Ishikawa (cell line): ENCODE results near the gene PAPSS2.

Experiments used
- CEBPB ChIP-seq: IDR thresholded peaks from 2 replicates; pipeline ENCODE4 v1.6.1; 2012
- CREB1 ChIP-seq: IDR thresholded peaks from 2 replicates; pipeline ENCODE4 v1.6.1; 2012; ENCODE audit warnings: low read depth
- EGR1 ChIP-seq: IDR thresholded peaks from 2 replicates; pipeline ENCODE4 v1.6.1; 2012
- EP300 ChIP-seq: IDR thresholded peaks from 2 replicates; pipeline ENCODE4 v1.6.1; 2012; ENCODE audit warnings: borderline replicate concordance
- FOXM1 ChIP-seq: IDR thresholded peaks from 2 replicates; pipeline ENCODE4 v1.6.1; 2012; ENCODE audit warnings: low read depth, borderline replicate concordance
- NFIC ChIP-seq: IDR thresholded peaks from 2 replicates; pipeline ENCODE4 v1.6.1; 2012
- RAD21 ChIP-seq: IDR thresholded peaks from 2 replicates; pipeline ENCODE4 v1.6.1; 2012; ENCODE audit warnings: low read depth
- TAF1 ChIP-seq: IDR thresholded peaks from 2 replicates; pipeline ENCODE4 v1.6.1; 2012; ENCODE audit warnings: low read depth, mild to moderate bottlenecking
- TCF12 ChIP-seq: IDR thresholded peaks from 2 replicates; pipeline ENCODE4 v1.6.1; 2012; ENCODE audit warnings: low read depth
- TEAD4 ChIP-seq: IDR thresholded peaks from 2 replicates; pipeline ENCODE4 v1.6.1; 2012
- YY1 ChIP-seq: IDR thresholded peaks from 2 replicates; pipeline ENCODE4 v1.6.1; 2012; ENCODE audit warnings: low read depth
- ZBTB7A ChIP-seq: IDR thresholded peaks from 2 replicates; pipeline ENCODE4 v1.6.1; 2012; ENCODE audit warnings: low read depth
- TF ChIP-seq, protein P1 (sequence below): IDR thresholded peaks from 2 replicates; pipeline ENCODE4 v1.6.1; 2012
- TF ChIP-seq, protein P2 (sequence below): IDR thresholded peaks from 2 replicates; pipeline ENCODE4 v1.6.1; 2012; ENCODE audit warnings: low read depth, mild to moderate bottlenecking
- TF ChIP-seq, protein P3 (sequence below): IDR thresholded peaks from 2 replicates; pipeline ENCODE4 v1.6.1; 2012

Gene PAPSS2

DNA sequence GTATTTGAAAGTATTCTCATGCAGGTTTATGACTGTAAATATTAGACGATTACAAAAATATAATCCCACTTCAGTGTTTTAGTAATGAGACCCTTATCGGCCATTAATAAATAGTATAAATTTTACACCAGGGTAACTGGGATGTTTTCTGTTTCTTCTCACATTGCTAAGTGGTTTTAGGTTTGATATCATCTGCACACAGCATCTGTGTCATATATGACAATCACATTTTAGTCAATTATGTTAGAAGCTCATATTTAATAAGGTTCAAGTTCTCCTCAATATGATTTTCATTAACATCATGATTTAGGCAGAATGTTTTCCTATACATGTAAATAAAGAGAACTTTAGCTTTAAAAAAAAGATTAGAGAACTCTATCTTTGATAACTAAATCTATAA lies 91.6 kb downstream of the PAPSS2 start:
- TF ChIP-seq CREB1 (no peak), NFIC (no peak), TCF12 (no peak), ZBTB7A (no peak)
- TF ChIP-seq, protein P1, sequence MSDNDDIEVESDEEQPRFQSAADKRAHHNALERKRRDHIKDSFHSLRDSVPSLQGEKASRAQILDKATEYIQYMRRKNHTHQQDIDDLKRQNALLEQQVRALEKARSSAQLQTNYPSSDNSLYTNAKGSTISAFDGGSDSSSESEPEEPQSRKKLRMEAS, result no peak

DNA sequence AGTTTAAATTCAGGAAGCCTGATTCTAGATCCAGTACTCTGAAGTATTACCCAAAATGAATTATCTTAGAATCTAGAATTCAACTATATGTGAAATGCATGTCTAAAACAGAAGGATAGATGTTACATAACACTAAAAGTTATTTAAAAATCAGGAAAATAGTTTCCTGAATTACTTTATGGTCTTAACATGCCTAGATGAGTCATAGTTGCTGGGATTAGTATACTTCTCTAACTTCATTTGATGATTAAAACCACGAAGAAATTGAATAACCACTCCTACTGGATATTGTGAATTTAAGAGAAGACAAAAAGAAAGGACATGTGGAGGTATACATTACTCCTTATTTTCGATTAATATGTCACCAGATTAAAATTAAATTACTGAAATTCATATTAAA lies 92.9 kb downstream of the PAPSS2 start:
- TF ChIP-seq, protein P2, sequence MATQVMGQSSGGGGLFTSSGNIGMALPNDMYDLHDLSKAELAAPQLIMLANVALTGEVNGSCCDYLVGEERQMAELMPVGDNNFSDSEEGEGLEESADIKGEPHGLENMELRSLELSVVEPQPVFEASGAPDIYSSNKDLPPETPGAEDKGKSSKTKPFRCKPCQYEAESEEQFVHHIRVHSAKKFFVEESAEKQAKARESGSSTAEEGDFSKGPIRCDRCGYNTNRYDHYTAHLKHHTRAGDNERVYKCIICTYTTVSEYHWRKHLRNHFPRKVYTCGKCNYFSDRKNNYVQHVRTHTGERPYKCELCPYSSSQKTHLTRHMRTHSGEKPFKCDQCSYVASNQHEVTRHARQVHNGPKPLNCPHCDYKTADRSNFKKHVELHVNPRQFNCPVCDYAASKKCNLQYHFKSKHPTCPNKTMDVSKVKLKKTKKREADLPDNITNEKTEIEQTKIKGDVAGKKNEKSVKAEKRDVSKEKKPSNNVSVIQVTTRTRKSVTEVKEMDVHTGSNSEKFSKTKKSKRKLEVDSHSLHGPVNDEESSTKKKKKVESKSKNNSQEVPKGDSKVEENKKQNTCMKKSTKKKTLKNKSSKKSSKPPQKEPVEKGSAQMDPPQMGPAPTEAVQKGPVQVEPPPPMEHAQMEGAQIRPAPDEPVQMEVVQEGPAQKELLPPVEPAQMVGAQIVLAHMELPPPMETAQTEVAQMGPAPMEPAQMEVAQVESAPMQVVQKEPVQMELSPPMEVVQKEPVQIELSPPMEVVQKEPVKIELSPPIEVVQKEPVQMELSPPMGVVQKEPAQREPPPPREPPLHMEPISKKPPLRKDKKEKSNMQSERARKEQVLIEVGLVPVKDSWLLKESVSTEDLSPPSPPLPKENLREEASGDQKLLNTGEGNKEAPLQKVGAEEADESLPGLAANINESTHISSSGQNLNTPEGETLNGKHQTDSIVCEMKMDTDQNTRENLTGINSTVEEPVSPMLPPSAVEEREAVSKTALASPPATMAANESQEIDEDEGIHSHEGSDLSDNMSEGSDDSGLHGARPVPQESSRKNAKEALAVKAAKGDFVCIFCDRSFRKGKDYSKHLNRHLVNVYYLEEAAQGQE, result no peak
- TF ChIP-seq EP300, result no peak
- TF ChIP-seq CREB1, result no peak
- TF ChIP-seq, protein P3, sequence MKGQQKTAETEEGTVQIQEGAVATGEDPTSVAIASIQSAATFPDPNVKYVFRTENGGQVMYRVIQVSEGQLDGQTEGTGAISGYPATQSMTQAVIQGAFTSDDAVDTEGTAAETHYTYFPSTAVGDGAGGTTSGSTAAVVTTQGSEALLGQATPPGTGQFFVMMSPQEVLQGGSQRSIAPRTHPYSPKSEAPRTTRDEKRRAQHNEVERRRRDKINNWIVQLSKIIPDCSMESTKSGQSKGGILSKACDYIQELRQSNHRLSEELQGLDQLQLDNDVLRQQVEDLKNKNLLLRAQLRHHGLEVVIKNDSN, result no peak
- TF ChIP-seq EGR1, result no peak
- TF ChIP-seq YY1, result no peak
- TF ChIP-seq FOXM1, result no peak
- TF ChIP-seq TCF12, result no peak
- no peak for TF ChIP-seq CEBPB
- no peak for TF ChIP-seq TEAD4
- TF ChIP-seq RAD21, result no peak
- no peak for TF ChIP-seq TAF1
- TF ChIP-seq, protein P1, result no peak
- no peak for TF ChIP-seq ZBTB7A
- TF ChIP-seq NFIC, result no peak

DNA sequence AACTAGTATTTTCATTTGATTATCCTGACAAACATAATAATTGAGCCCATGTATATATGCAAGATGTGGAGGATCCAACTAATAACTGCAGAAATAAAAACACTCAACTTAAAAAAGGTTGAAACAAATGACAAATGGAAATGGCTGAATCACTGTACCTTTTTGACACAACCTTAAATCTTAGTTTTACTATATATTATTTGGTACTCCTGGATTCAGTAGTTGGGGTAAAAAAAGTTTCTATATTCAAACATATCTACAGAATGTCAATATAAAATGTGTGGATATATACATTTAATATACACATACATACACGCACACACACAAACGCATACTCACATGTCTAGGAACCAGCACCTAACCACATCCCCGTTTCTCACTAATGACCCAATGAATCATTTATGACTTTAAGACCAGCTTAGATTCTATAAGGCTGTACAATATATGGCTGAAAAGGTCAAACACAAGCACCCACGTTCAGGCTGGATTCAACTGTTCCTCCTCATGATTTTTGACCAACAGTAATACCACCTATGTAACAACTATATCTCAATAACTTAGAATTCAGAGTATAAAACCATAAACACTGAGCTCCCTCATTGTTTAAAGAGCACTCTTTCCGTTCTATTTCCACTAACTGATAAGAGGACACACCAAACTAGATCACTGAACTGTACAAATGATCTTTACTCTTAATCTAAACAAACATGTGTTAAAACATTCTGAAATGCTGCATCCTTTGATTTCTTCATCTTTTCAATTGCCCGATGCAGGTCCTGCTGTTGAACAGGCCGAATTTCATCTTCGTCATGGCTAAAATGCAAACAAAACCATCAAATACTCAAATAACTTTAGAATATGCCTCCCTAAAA lies 94.6 kb downstream of the PAPSS2 start:
- TF ChIP-seq, protein P3, result no peak
- TF ChIP-seq CREB1 (no peak), FOXM1 (no peak), EGR1 (no peak), ZBTB7A (no peak), NFIC (no peak), EP300 (no peak), TCF12 (no peak), RAD21 (no peak)
- TF ChIP-seq, protein P1, result no peak

DNA sequence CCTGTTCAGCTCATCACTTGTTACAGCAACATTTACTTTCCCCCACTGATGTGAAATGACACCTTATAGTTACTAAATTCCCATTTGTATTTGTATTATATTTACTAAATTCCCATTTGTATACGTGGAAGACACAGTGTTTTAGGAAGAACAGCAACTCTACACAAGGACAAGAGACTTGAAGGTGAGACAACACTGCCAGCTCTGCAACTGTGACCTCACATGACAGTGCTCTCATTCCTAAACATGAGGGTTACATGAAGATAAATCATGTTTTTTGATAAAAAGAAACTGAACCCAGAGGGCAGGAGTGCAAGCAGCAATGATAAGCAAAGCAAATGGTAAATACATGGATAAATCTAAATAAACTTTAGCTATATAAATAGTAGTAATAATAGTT lies 98.0 kb downstream of the PAPSS2 start:
- TF ChIP-seq EGR1 (no peak), RAD21 (no peak), TAF1 (no peak), CEBPB (no peak), NFIC (no peak), CREB1 (no peak), EP300 (no peak), ZBTB7A (no peak), TEAD4 (no peak), YY1 (no peak), FOXM1 (no peak), TCF12 (no peak)
- TF ChIP-seq, protein P2, result no peak
- TF ChIP-seq, protein P3, result no peak
- TF ChIP-seq, protein P1, result no peak

DNA sequence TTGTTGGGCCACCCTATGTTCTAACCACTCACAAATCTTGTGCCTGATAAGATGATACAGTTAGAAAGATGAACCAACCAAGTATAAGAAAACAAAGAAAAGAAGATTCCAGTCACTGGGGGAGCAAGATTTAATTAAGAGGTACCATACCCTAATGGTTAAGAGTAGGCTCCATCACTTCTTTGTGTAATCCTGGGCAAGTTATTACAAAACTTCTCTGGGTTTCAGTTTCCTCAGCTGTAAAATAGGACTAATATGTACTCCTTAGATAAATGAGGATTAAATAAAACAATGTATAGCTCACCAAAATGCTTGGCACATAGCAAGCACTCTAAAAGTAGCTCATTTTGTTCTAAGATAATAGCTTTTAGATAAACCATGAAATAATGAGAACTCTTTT lies 99.9 kb downstream of the PAPSS2 start:
- TF ChIP-seq EGR1, result no peak
- no peak for TF ChIP-seq CREB1
- no peak for TF ChIP-seq TEAD4
- TF ChIP-seq EP300, result no peak
- no peak for TF ChIP-seq CEBPB
- TF ChIP-seq, protein P3, result no peak
- no peak for TF ChIP-seq FOXM1
- no peak for TF ChIP-seq TAF1
- no peak for TF ChIP-seq YY1
- no peak for TF ChIP-seq RAD21
- TF ChIP-seq, protein P1, result no peak
- TF ChIP-seq, protein P2, result no peak
- no peak for TF ChIP-seq TCF12
- TF ChIP-seq NFIC, result no peak
- TF ChIP-seq ZBTB7A, result no peak
